IPS-NIHi7 (cell line): ENCODE measurements around the gene RALGPS1.
A peak's percentile ranks its signal among the peaks of the same experiment; 100 is the strongest.

ENCODE experiments used
- DNase-seq: peaks from one replicate; pipeline ENCODE4 v3.0.0; 2012; ENCODE audit warnings: mixed read lengths; ENCODE audit errors: extremely low spot score

RALGPS1 gene

DNA sequence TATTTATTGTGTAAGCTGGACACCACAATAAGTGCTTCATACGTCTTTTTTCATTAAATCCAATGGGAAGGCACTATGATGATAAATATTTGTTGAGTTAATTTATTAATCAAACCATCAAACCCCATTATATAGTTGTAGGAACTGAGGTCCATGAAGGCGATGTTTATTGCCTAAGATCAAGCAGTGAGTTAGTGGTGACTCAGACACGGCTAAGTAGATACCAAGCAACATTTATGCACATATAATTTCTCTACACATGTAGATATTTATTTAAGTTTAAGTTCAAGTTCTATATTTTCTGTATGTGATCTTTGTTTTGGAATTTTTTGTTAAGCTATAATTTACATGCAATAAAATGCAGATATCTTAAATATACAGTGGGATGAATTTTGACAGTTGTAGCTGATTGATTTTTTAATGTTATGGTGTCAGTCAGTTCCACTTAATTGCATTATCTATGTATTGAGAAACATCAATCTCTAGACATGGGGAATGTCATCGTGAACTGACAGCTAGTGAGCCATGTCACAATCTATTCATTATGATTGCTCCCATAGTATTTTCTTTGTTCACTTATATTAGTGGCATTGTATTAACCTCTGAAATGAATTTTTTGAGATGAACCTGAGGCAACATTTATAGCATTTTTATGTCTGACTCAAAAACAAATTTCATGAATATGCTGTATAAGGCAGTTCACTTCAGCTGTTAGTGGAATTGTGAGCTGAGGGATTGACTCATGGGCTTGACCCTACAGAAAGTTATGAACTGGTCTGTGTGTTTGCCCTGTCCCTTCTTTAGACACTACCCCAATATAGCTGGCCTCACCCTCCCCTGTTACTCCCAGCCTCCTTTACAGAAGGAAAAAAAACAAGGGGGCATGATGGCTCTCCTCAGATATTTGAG lies 338.1 kb downstream of the RALGPS1 start:
- DNase-seq, result no peak

DNA sequence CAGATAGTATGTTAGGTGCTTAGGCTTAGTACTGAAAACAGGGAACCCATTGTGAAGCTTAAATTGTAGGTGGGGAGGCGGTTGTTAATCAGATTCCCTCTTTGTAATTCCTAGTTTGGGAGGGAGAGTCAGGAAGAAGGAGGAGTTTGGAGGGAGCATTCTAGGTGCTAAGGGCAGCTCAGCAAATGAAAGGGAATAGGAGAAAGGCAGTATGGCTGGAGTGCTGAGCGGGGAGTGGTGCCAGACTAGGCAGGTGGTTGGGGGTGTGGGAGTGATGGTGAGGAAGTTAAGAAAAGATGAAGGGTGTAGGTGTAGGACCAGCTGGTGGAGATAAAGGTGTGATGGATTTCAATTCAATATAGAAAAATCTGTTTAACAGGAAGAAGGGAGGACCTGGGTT lies 338.9 kb downstream of the RALGPS1 start:
- peak; percentile 54 for DNase-seq

DNA sequence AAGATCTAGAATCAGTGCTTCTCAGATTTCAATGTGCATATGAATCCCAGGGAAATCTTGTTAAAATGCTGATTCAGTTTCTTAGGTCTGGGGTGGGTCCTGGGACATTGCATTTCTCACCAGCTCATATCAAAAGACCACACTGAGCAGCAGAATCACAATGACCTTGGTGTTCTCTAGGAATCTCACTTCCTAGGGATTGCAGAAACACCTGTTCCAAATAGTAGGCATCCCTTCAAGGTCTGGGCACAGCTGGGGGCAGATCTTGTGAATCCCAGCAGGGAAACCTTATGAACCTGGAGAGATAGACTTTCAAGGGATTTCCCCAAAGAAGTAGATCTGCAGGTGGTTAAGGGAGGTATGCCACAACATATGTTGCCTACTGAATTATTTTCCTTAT lies 341.1 kb downstream of the RALGPS1 start:
- DNase-seq, result no peak

DNA sequence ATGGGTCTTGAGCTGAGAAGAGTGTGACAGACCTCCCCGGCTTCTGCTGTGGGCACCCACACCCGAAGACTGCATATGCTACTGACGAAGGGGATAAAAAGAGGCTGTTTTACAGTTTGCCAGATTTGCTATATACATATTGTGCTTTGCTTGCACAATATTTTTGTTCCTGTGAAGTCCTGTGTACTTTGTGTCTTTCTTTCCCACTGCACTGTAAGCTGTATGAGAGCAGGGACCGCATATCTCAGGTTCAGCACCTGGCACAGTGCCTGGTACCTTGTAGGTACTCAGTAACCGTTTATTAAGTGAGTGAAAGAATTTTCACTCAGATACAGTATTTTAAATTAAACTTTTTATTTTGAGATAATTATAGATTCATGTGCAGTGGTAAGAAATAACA lies 341.7 kb downstream of the RALGPS1 start:
- DNase-seq, result no peak

DNA sequence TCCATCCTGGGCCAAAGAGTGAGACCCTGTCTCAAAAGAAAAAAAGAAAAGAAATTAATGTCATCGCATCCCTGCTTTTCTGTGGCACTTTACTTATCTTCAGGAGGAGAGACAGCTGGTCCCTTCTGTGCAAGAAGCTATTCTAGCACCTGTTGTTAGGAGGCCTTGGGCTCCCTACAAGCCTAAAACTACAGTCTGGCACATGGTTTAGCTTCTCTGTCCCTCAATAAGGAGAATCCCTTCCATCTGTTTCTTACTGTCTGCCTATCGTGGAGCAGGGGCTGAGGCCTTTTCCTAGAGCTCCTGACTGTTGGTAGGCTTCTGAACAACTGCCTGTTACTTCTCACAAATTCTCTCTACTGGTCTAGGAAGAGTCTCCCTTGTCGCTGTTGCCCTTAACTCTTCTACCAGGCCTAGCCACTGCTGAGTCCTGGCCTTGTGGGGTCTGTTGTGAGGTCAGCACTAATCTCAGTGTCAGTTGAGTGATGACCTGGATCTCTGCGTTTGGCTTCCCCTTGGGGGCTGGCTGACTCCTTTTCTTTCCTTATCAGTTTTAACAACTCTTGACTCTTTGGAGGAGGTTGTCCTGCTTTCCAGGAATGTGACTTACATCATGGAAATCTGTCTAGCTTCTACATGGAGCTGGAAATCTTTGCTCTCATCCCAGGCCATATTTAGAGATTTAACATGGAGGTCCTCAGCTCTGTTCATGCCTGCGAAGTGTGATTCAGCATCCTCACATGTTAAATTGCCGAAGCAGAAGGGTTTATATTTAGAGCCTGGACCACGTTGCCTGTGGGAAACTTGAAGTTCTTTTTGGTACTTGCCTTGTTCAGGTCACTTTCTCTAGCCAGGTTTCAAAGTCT lies 344.3 kb downstream of the RALGPS1 start:
- DNase-seq, result no peak

DNA sequence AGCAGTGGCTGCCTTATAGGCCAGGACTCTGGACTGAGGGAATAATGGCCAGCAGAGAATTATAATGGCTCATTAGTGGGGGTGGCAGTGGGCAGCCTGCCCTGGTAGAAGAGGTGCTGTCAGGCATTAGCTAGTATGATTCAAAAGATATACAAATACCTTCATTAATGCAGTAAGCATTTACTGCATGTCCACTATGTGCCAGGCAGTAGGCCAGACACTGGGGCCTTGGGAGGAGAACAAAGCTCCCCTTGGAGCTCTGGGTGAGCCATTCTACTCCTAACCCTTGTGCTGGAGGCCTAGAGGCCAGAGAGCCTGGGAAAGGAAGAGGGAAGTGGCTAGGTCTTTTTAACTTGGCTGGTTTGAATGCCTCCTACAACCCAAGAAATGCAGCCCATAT lies 348.0 kb downstream of the RALGPS1 start:
- DNase-seq, result no peak

DNA sequence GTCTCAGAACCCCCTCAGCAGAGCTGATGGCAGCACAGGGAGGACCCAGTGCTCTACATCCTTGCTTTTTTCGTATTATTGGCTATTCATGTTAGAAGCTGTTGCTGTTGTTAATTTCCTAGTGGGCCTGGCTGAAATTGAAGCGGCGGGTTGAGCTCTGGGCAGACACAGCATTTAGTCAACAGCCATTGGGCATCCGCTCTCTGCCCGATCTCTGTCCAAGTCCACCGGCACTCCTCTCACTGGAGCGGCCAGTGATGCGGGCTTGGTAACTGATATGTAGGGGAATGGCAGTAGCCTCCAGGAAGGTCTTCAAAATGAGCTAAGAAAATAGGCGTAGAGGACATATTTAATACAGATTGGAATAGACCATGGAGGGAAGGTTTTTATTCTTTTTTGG lies 348.7 kb downstream of the RALGPS1 start:
- no peak for DNase-seq

DNA sequence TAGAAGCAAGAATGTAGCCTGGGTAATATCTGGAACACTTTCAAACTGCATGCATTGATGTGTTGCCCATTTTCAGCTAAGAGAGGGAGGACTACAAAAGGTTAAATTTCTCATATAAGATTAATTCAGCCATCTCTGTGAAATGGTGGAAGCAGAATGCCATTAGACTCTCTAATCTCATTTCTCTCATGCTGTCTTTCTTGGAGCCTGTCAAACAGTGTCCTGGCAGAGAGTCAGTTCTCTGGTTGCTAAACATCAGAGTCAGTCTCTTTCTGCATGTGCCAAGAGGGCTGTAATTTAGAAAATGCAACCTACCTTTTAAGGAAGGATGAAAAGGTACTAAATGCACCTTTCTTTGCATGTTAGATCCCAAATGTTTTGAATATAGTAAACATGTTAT lies 349.1 kb downstream of the RALGPS1 start:
- no peak for DNase-seq

DNA sequence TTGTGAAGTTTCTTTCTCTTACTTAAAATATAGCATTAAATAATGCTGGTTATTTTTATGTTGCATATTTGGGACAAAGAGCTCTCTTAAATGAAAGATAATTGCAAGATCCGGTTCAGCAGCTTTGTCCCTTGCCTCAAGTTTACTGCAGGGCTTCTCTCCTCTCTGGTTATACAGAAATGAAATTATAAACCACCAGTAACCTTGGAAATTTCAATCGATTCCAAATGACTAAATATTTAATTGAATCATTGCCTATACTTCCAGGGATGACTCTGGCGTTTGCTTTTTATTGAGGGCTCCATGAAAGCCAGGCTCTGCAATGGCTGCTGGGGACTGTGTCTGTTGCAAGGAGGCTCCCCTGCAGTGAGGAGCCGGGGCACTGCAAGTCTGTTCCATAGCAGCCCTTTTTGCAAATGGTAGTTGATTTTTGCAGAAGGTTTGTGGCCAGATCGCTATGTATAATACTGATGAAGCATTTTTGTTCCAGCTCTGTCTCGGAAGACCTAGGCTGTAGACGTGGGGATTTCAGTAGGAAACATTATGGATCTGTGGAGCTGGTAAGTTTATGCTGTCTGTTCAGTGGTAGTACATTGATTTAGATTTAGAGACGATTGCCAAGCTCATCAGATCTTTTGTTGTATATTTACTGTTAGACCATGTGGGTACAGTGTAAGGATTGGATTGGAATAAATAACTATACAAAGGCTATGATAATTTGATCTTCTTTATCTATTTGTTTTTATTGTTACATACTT lies 350.1 kb downstream of the RALGPS1 start, which contains the start of gene GARNL3:
Gene GARNL3 (plus strand): TSS at position 313 of the 758 bp plus-strand sequence. CDS start 104 bp downstream, at position 417.
- peak; percentile 39 for DNase-seq

DNA sequence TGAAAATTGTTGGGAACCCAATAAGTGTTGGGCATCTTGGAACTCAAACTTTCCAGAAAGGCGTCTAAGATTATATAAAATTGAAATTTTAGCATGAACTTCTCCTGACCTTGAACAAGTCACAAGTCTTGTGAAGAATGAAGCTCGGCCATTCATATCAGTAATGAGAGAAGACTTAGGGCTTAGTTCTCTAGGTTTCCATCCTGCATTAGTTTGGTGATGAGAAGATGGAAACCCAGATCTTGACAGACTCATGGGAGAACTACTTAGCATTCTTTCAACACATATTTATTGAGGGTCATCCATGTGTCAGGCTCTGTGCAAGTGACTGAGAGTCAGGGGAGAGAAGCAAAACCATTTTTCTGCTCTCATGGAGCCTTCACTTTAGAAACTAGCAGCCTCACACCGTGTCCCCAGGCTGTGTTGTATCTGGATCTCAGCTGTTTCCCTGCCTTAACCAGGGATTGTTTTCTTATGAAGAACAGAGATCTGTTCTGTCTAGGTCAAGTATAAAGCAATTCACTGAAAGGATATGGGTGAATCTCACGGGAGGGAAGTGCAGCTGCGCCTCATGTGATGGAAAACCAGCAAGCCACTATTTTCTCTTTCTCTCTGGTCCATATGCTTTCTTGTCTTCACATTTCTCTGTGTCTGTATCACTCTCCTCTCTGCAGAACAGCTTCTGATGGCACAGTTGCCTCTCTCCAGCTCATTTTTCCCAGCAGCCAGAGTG lies 353.4 kb downstream of the RALGPS1 start:
- no peak for DNase-seq

DNA sequence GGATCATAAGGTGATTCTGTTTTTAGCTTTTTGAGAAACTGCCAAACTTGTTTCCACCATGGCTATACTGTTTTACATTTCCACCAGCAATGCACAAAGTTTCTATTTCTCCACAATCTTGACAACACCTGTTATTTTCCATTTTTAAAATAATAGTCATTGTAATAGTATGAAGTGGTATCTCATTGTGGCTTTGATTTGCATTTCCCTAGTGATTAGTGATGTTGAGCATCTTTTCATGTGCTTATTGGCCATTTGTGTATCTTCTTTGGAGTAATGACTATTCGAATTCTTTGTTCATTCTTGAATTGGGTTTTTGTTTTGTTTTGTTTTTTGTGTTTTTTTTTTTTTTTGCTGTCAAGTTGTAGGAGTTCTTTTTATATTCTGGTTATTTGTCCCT lies 354.9 kb downstream of the RALGPS1 start:
- no peak for DNase-seq
